Hepatocyte (in vitro differentiated cells): ENCODE results near the gene LIPC.

Experiments
- CTCF ChIP-seq: fragments of 200-600 bp; sonication (generic); IDR thresholded peaks from 2 replicates; pipeline ENCODE4 v1.5.1; 2016; ENCODE audit warnings: antibody characterized with exemption, mild to moderate bottlenecking; ENCODE audit not compliant: poor library complexity
- EZH2phosphoT487 ChIP-seq: fragments of 200-600 bp; sonication (generic); IDR thresholded peaks from one replicate; pipeline ENCODE4 v1.6.1; 2018; ENCODE audit warnings: antibody characterized with exemption, mild to moderate bottlenecking, low read depth, moderate library complexity; ENCODE audit not compliant: unreplicated experiment, severe bottlenecking

GRCh38 chr15:58423831-58424608, 7.8 kb upstream of the LIPC start:
- TF ChIP-seq CTCF (no peak), EZH2phosphoT487 (no peak)
